Panc1 (cell line): ENCODE measurements around the gene TNFRSF18. TPM values are rescaled to one million over a fixed set of nuclear protein-coding genes. Genes with fewer than 3 reads are reported as not detected.

Experiments used
- ATAC-seq: fragments of 200-7000 bp; cut with Tn5 transposase; 2 replicates; pipeline ENCODE4 v1.9.1; 2020; ENCODE audit warnings: mild to moderate bottlenecking, moderate library complexity
- BruUV-seq: library from RNA; stranded (reverse); fragments of 400-500 nt; replicated peaks from 2 replicates; lab custom pipeline; 2021; lab: Mats Ljungman, UMichigan
- CTCF ChIA-PET: fragments of 300-600 bp; sonication (Branson Sonifier 250); formaldehyde crosslinking; loops from one replicate; lab custom pipeline; 2022; ENCODE audit warnings: antibody characterized with exemption; lab: Charles Lee
- POLR2A ChIA-PET: fragments of 300-600 bp; sonication (Branson Sonifier 250); formaldehyde crosslinking; loops from one replicate; lab custom pipeline; 2022; ENCODE audit warnings: antibody characterized with exemption; lab: Charles Lee
- DNase-seq: peaks from one replicate; pipeline ENCODE4 v3.0.0-alpha.2; 2010; ENCODE audit warnings: low read depth, low spot score
- H3K27ac ChIP-seq: 2 replicates; pipeline ENCODE4 v1.5.1; 2011; ENCODE audit warnings: mild to moderate bottlenecking, low read length, inconsistent platforms
- H3K27me3 ChIP-seq: fragments of 200-500 bp; sonication (Bioruptor generic); 2 replicates; pipeline ENCODE4 v1.6.0; 2014; ENCODE audit warnings: low read length, inconsistent platforms; ENCODE audit not compliant: control insufficient read depth, insufficient read depth
- H3K36me3 ChIP-seq: fragments of 200-500 bp; sonication (Bioruptor generic); 2 replicates; pipeline ENCODE4 v1.5.1; 2014; ENCODE audit warnings: inconsistent platforms, mild to moderate bottlenecking, low read length, moderate library complexity; ENCODE audit not compliant: control insufficient read depth, insufficient read depth
- H3K4me1 ChIP-seq: 2 replicates; pipeline ENCODE4 v1.5.1; 2011; ENCODE audit warnings: inconsistent platforms, mild to moderate bottlenecking, low read length, moderate library complexity; ENCODE audit not compliant: control insufficient read depth, insufficient read depth
- H3K4me3 ChIP-seq, 2 experiments: 2 replicates each; pipeline ENCODE4 v1.5.1; 2011 to 2012; ENCODE audit warnings: low read depth in 2 of 2, low read length in 2 of 2, mild to moderate bottlenecking in 2 of 2, inconsistent platforms in 1 of 2, moderate library complexity in 1 of 2
- H3K9me3 ChIP-seq: fragments of 200-500 bp; sonication (Bioruptor generic); 2 replicates; pipeline ENCODE4 v1.5.1; 2014; ENCODE audit warnings: low read depth, mild to moderate bottlenecking, inconsistent platforms, low read length, moderate library complexity; ENCODE audit not compliant: control insufficient read depth, insufficient read depth
- POLR2AphosphoS5 ChIP-seq: IDR thresholded peaks from 2 replicates; pipeline ENCODE4 v1.6.1; 2012; ENCODE audit warnings: mild to moderate bottlenecking, low read depth, low read length, moderate library complexity
- SIN3A ChIP-seq: IDR thresholded peaks from 2 replicates; pipeline ENCODE4 v1.6.1; 2012; ENCODE audit warnings: low read depth, mild to moderate bottlenecking, low read length, moderate library complexity, borderline replicate concordance; ENCODE audit not compliant: insufficient read depth
- TCF7L2 ChIP-seq: IDR thresholded peaks from 2 replicates; pipeline ENCODE4 v1.6.1; 2011; ENCODE audit warnings: mild to moderate bottlenecking, low read depth, low read length, inconsistent platforms
- in situ Hi-C: cut with HindIII; loops from 2 replicates; pipeline ENCODE4 v1.10.0; 2016; ENCODE audit warnings: low sequenced_read_pairs, low pct_unique_long_range_greater_than_20kb
- intact Hi-C: fragments of 100-400 bp; cut with micrococcal nuclease; formaldehyde crosslinking; loops from one replicate; pipeline ENCODE4 v1.10.0; 2022; ENCODE audit not compliant: unreplicated experiment
- total RNA-seq: library from RNA; stranded (reverse); gene quantifications from one replicate; pipeline ENCODE4 v1.2.1, GENCODE V29; 2021; ENCODE audit not compliant: unreplicated experiment
- TF ChIP-seq, protein P1 (sequence below): fragments of 450-650 bp; IDR thresholded peaks from 2 replicates; pipeline ENCODE4 v1.5.1; 2017; ENCODE audit warnings: mild to moderate bottlenecking
- TF ChIP-seq, protein P2 (sequence below), 2 experiments: IDR thresholded peaks; 2 replicates each; pipeline ENCODE4 v1.6.1; 2011 to 2012; ENCODE audit warnings: low read depth in 2 of 2, control low read depth in 1 of 2, low read length in 1 of 2, mild to moderate bottlenecking in 1 of 2, moderate library complexity in 1 of 2; ENCODE audit not compliant: insufficient read depth in 1 of 2

The TNFRSF18 gene
- total RNA-seq, 1 experiment from 2014 or later, result 4.3 TPM

DNA sequence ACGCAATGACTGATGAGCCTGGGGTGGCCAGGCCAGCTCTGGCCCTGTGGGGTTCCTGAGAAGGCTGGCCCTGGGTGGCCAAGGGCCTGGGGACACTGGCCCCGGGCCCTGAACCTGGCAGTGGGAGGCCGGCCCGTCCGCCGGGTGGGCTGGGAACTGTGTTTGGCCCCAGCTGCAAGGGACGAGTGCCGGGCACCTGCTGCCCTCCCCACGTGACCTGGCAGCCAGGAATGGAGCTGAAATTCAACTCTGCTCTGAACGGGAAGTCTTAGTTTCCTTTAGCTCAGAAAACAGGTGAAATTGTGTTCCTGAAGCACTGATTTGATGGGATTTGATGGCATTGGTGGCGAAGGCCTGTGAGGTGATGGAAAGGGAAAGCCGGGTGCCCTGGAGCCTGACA is 40.9 kb downstream of the TNFRSF18 start:
- ATAC-seq, result no peak
- intact Hi-C loops (no loop called here), in situ Hi-C loops (no loop called here)
- TF ChIP-seq, protein P1, sequence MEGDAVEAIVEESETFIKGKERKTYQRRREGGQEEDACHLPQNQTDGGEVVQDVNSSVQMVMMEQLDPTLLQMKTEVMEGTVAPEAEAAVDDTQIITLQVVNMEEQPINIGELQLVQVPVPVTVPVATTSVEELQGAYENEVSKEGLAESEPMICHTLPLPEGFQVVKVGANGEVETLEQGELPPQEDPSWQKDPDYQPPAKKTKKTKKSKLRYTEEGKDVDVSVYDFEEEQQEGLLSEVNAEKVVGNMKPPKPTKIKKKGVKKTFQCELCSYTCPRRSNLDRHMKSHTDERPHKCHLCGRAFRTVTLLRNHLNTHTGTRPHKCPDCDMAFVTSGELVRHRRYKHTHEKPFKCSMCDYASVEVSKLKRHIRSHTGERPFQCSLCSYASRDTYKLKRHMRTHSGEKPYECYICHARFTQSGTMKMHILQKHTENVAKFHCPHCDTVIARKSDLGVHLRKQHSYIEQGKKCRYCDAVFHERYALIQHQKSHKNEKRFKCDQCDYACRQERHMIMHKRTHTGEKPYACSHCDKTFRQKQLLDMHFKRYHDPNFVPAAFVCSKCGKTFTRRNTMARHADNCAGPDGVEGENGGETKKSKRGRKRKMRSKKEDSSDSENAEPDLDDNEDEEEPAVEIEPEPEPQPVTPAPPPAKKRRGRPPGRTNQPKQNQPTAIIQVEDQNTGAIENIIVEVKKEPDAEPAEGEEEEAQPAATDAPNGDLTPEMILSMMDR, result no peak
- TF ChIP-seq POLR2AphosphoS5 (no peak), SIN3A (no peak), TCF7L2 (no peak)
- TF ChIP-seq, protein P2, sequence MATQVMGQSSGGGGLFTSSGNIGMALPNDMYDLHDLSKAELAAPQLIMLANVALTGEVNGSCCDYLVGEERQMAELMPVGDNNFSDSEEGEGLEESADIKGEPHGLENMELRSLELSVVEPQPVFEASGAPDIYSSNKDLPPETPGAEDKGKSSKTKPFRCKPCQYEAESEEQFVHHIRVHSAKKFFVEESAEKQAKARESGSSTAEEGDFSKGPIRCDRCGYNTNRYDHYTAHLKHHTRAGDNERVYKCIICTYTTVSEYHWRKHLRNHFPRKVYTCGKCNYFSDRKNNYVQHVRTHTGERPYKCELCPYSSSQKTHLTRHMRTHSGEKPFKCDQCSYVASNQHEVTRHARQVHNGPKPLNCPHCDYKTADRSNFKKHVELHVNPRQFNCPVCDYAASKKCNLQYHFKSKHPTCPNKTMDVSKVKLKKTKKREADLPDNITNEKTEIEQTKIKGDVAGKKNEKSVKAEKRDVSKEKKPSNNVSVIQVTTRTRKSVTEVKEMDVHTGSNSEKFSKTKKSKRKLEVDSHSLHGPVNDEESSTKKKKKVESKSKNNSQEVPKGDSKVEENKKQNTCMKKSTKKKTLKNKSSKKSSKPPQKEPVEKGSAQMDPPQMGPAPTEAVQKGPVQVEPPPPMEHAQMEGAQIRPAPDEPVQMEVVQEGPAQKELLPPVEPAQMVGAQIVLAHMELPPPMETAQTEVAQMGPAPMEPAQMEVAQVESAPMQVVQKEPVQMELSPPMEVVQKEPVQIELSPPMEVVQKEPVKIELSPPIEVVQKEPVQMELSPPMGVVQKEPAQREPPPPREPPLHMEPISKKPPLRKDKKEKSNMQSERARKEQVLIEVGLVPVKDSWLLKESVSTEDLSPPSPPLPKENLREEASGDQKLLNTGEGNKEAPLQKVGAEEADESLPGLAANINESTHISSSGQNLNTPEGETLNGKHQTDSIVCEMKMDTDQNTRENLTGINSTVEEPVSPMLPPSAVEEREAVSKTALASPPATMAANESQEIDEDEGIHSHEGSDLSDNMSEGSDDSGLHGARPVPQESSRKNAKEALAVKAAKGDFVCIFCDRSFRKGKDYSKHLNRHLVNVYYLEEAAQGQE (IDR thresholded peaks at IDR 0.05; ENCODE audit: insufficient read depth in 1 of 2, low read depth in 2 of 2, low read length in 1 of 2), result no peak
- Histone ChIP-seq H3K27ac (no peak overlapping the region), H3K4me3 (no peak overlapping the region), H3K36me3 (no peaks in the 10 kb centered on the region), H3K27me3 (no peaks in the 10 kb centered on the region), H3K9me3 (no peaks in the 10 kb centered on the region), H3K4me1 (no peaks in the 10 kb centered on the region)
- ChIA-PET CTCF (no interaction called here), POLR2A (no interaction called here)
- DNase-seq, result no peak
- BruUV-seq, result no TSS peak

DNA sequence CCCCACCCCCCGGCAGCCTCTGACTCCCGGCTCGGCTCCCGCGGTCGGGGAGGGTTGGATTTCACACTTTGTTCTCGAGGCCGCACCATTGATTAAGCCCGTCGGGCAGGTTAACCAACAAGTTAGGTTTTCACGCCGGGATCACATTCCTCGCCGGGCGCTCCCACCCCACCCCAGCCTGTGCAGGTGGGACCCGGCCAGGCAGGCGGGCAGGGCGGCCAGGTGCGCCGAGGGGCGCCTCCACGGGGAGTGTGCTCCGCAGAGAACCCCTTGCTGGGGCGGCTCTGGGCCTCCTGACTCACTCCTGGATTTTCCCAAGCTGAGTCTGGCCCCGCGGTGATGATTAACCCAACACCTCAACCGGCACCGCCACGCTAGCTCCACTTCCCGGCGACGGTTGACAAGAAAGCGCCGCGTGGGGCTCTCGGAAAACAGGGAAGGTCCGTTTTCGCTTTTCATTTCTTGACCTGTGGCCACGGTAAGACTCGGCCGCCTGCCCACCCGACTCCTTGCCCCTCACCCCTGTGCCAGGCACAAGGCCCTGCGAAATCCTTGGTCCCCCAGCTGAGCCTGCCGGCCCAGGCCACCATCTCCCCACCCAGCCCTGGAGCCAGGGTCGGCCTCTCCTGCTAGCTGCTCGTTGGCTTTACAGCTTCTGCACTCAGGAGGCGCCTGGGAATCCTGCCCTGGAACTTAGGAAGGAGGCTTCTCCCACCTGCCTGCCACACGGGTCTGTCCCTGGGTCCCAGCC is 41.5 kb downstream of the TNFRSF18 start:
- DNase-seq (no peak), ATAC-seq (no peak)
- H3K27ac ChIP-seq, result no peak overlapping the region
- intact Hi-C loops, result no loop called here
- no peaks in the 10 kb centered on the region for H3K4me1 ChIP-seq
- no peaks in the 10 kb centered on the region for H3K27me3 ChIP-seq
- no peak for TF ChIP-seq TCF7L2
- no peak for TF ChIP-seq SIN3A
- no peak for TF ChIP-seq POLR2AphosphoS5
- TF ChIP-seq, protein P2 (IDR thresholded peaks at IDR 0.05; ENCODE audit: insufficient read depth in 1 of 2, low read depth in 2 of 2, low read length in 1 of 2), result no peak
- TF ChIP-seq, protein P1, result no peak
- ChIA-PET POLR2A (no interaction called here), CTCF (no interaction called here)
- no peaks in the 10 kb centered on the region for H3K36me3 ChIP-seq
- no peaks in the 10 kb centered on the region for H3K9me3 ChIP-seq
- BruUV-seq, result no TSS peak
- in situ Hi-C loops, result no loop called here
- H3K4me3 ChIP-seq, result no peak overlapping the region
